Immature natural killer cell (primary cell): Measurements from ENCODE around the gene HDAC4. TPM values are rescaled to one million over a fixed set of nuclear protein-coding genes. Genes with fewer than 3 reads are reported as not detected.

Experiments used
- DNase-seq, 3 donors: peaks; one replicate each; pipeline ENCODE4 v3.0.0; 2022; ENCODE audit warnings: mixed read lengths in 1 of 3
- H3K27ac Mint-ChIP-seq, 6 donors: one replicate each; pipeline ENCODE4 v1.8.0; 2020; ENCODE audit warnings: mixed read lengths in 6 of 6, mild to moderate bottlenecking in 5 of 6, inconsistent platforms in 4 of 6, moderate library complexity in 3 of 6
- H3K27me3 Mint-ChIP-seq, 3 donors: one replicate each; pipeline ENCODE4 v1.8.0; 2020 to 2021; ENCODE audit warnings: low read depth in 3 of 3, mild to moderate bottlenecking in 3 of 3, mixed read lengths in 3 of 3, moderate library complexity in 3 of 3, inconsistent platforms in 1 of 3
- H3K36me3 Mint-ChIP-seq, 3 donors: one replicate each; pipeline ENCODE4 v1.8.0; 2020; ENCODE audit warnings: mixed read lengths in 3 of 3, inconsistent platforms in 2 of 3, mild to moderate bottlenecking in 2 of 3
- H3K4me1 Mint-ChIP-seq, 2 donors: one replicate each; pipeline ENCODE4 v1.8.0; 2020; ENCODE audit warnings: inconsistent platforms in 2 of 2, mild to moderate bottlenecking in 2 of 2, mixed read lengths in 2 of 2, moderate library complexity in 1 of 2
- H3K4me3 Mint-ChIP-seq, 5 donors: one replicate each; pipeline ENCODE4 v1.8.0; 2020; ENCODE audit warnings: mild to moderate bottlenecking in 5 of 5, mixed read lengths in 5 of 5, inconsistent platforms in 3 of 5, moderate library complexity in 3 of 5
- H3K9me3 Mint-ChIP-seq, 6 donors: one replicate each; pipeline ENCODE4 v1.8.0; 2020; ENCODE audit warnings: mild to moderate bottlenecking in 6 of 6, mixed read lengths in 6 of 6, inconsistent platforms in 4 of 6, moderate library complexity in 3 of 6
- polyA plus RNA-seq, 3 donors: library from polyadenylated mRNA; unstranded; fragments of 300-500 nt; fragmentation: Illumina TruSeq; gene quantifications; one replicate each; pipeline ENCODE4 v1.2.3, GENCODE V29; 2021

Gene HDAC4
- polyA plus RNA-seq, 3 donors from 2014 or later: 1.9 to 8.1 (median 5.1) TPM

- peaks cover 7 to 21% (median 17%) of the 10 kb centered on the region in 3 donors for H3K27me3 Mint-ChIP-seq
- H3K36me3 Mint-ChIP-seq: peaks cover 0 to 9% (median 0%) of the 10 kb centered on the region in 3 donors
- H3K27ac Mint-ChIP-seq: peak overlapping the region; percentile 95 to 100 (median 99)
- H3K4me3 Mint-ChIP-seq: peak overlapping the region; percentile 92 to 98 (median 98)
- DNase-seq: no peak
- H3K4me1 Mint-ChIP-seq: peaks cover 91 to 94% of the 10 kb centered on the region in 2 donors
- H3K9me3 Mint-ChIP-seq: no peaks in the 10 kb centered on the region
These were observed 135.0 kb downstream of the HDAC4 start for GRCh38 chr2:239265681-239266433.

DNA sequence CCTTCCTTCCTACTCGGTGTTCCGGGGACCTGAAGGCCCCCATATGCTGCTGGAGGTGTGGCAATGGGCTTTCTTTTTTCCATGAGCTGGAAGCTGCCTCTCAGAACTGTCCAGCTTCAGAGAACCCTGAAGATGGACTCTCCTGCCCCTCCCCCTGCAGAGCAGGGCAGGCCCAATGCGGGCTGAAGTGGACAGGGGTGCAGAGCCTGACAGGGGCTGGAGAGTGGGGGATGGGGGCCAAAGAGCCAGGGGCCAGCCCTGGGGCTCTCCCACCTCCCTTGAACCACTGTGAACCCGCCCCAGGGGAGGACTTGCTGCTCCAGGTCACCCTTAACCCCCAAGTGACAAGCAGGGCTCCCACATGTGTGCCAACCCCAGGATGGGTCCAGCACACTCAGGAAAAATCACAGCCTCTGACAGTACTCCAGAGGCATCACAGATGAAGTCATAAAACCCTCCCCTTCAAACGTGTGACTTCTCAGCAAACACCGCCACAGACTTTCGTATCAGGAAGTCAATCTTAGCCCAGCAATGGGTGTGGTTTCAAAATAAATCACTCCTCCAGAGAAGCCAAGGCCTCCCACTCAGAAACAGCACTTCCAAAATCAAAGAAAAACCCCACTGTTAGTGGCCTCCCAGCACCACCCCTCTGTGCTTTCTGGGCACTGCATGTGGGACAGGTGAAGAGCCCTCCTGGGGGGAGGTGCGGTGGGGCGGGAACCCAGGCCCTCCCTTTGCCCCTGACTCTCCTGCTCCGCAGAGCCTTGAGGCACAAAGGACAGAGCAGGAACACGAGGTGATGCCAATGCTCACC is 135.8 kb downstream of the HDAC4 start:
- peaks cover 5 to 21% (median 17%) of the 10 kb centered on the region in 3 donors for H3K27me3 Mint-ChIP-seq
- H3K27ac Mint-ChIP-seq: peak overlapping the region; percentile 90 to 99 (median 95)
- peak; percentile 77 to 80 (median 78) for DNase-seq
- peaks cover 94 to 95% of the 10 kb centered on the region in 2 donors for H3K4me1 Mint-ChIP-seq
- peak overlapping the region; percentile 85 to 98 (median 92) for H3K4me3 Mint-ChIP-seq
- H3K9me3 Mint-ChIP-seq: no peaks in the 10 kb centered on the region
- peaks cover 0 to 4% (median 0%) of the 10 kb centered on the region in 3 donors for H3K36me3 Mint-ChIP-seq

DNA sequence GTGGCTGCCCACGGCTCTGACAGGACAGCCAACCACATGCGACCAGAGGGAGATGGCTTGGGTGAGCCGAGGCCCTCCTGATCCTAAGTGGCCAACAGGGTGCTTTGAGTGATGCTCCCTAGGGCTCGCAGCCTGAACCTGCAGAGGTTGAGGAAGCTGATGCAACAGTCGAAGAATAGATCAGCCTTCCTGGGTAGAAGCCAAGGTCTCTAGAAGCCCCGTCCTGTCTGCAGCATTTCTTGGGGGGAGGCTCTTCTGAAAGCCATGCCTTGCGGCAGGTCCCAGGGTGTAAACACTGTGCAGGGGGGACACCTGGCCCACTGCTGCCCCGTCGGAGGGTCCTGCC is 136.4 kb downstream of the HDAC4 start:
- peaks cover 5 to 23% (median 17%) of the 10 kb centered on the region in 3 donors for H3K27me3 Mint-ChIP-seq
- no peaks in the 10 kb centered on the region for H3K9me3 Mint-ChIP-seq
- H3K4me1 Mint-ChIP-seq: peaks cover 94 to 95% of the 10 kb centered on the region in 2 donors
- no peak for DNase-seq
- H3K36me3 Mint-ChIP-seq: peaks cover 0 to 4% (median 3%) of the 10 kb centered on the region in 3 donors
- H3K27ac Mint-ChIP-seq: peak overlapping the region; percentile 62 to 97 (median 90)
- peak overlapping the region; percentile 6 to 98 (median 48) for H3K4me3 Mint-ChIP-seq

GRCh38 chr2:239263669-239264491 is 136.9 kb downstream of the HDAC4 start:
- Mint-ChIP-seq H3K9me3 (no peaks in the 10 kb centered on the region), H3K27ac (peak overlapping the region; percentile 17 to 91 (median 82)), H3K36me3 (peaks cover 0 to 4% (median 3%) of the 10 kb centered on the region in 3 donors), H3K4me3 (peak overlapping the region; percentile 28 to 63 (median 57)), H3K4me1 (peaks cover 94 to 95% of the 10 kb centered on the region in 2 donors), H3K27me3 (peaks cover 5 to 23% (median 14%) of the 10 kb centered on the region in 3 donors)
- no peak for DNase-seq

- DNase-seq: no peak
- Mint-ChIP-seq H3K4me3 (peak overlapping the region; percentile 28 to 63 (median 44)), H3K27ac (peak overlapping the region in 4 of 6 donors; percentile 23 to 60 (median 40)), H3K36me3 (peaks cover 0 to 4% (median 3%) of the 10 kb centered on the region in 3 donors), H3K27me3 (peaks cover 5 to 21% (median 11%) of the 10 kb centered on the region in 3 donors), H3K9me3 (peaks cover 0 to under 1% (median 0%) of the 10 kb centered on the region in 6 donors), H3K4me1 (peaks cover 94 to 95% of the 10 kb centered on the region in 2 donors)
These were observed 137.6 kb downstream of the HDAC4 start for GRCh38 chr2:239263231-239263630.

- peaks cover 0 to 8% (median 3%) of the 10 kb centered on the region in 3 donors for H3K36me3 Mint-ChIP-seq
- peaks cover 0 to 2% (median 0%) of the 10 kb centered on the region in 6 donors for H3K9me3 Mint-ChIP-seq
- H3K27ac Mint-ChIP-seq: no peak overlapping the region
- peak overlapping the region in 1 of 5 donors; percentile 47 for H3K4me3 Mint-ChIP-seq
- H3K27me3 Mint-ChIP-seq: peaks cover 5 to 16% (median 7%) of the 10 kb centered on the region in 3 donors
- no peak for DNase-seq
- peaks cover 94 to 95% of the 10 kb centered on the region in 2 donors for H3K4me1 Mint-ChIP-seq
These were observed 138.2 kb downstream of the HDAC4 start for GRCh38 chr2:239262484-239263230.

DNA sequence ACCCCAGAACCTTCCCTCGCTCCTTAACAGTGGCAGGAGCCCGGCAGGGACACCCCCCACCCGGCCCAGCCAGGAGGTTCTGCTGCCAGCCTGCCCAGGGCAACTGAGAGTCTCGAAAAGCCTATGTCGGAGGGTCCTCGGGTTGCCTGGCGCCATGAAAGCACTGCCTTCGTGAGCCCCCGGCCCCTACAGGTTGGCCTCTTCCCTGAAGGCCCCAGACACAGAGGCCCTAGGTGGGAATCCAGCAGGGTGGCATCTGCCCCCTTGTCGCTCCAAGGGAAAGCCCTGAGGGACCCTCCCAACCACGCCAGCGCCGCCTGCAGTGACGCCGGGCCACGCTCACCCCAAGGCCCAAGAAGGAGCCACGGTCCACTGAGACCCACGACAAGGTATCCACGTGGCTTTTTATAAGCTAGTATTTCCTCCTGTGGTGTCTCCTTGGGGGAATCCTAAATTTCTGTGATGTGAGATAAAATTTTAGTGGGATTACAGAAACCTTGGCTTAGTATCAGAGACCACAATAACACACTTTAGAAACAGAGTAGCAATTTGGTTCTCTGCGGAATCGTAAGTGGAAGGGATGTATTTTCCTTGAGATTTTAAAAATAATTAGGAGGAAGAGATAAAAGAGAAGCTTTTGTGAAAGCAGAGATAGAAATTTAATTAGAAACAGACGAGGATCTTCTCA is 138.9 kb downstream of the HDAC4 start:
- Mint-ChIP-seq H3K9me3 (peaks cover 0 to 3% (median 0%) of the 10 kb centered on the region in 6 donors), H3K36me3 (peaks cover 0 to 11% (median 10%) of the 10 kb centered on the region in 3 donors), H3K4me3 (peak overlapping the region in 2 of 5 donors; percentile 40 to 47), H3K27ac (peak overlapping the region in 1 of 6 donors; percentile 74), H3K27me3 (peaks cover 0 to 10% (median 2%) of the 10 kb centered on the region in 3 donors), H3K4me1 (peaks cover 94 to 95% of the 10 kb centered on the region in 2 donors)
- no peak for DNase-seq

GRCh38 chr2:239261356-239261755 is 139.5 kb downstream of the HDAC4 start:
- Mint-ChIP-seq H3K27ac (peak overlapping the region in 1 of 6 donors; percentile 94), H3K36me3 (peaks cover 0 to 11% (median 10%) of the 10 kb centered on the region in 3 donors), H3K4me1 (peaks cover 91 to 95% of the 10 kb centered on the region in 2 donors), H3K27me3 (peaks cover 0 to 8% (median 2%) of the 10 kb centered on the region in 3 donors), H3K9me3 (peaks cover 0 to 3% (median 0%) of the 10 kb centered on the region in 6 donors), H3K4me3 (no peak overlapping the region)
- no peak for DNase-seq

DNA sequence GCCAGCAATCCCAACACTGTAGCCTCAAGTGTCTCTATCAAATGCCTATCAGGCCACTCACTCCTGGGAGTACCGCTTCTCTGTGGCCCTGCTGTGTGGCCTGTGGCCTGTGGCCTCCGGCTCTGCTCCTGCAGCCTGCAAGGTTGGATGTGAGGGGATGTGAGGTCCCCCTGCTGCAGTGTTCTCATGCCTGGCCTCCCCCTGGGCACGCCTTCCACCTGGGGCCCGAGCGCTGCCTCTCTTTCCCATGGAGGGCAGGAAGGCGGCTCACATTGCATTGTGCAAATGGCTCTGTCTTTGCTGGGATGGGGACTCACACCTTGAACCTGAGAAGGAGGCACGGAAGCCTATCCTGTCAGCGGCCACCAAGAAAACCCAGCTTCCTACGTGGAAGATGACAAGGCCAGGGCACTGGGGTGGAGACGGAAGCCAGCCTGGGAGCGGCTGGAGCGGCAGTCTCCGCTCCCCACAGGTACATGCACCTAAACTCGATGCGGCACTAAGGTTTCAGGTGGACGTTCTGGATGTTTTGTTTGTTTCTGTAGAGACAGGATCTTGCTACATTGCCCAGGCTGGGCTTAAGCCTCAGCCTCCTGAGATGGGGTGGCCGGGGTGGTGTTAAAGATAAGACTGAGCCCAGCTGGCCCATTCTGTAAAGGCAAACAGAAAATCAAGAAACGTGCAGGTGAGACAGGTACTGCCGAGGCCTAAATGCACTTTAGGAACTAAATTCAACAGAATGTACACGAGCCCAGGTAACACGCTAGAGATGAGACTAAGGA is 140.1 kb downstream of the HDAC4 start:
- Mint-ChIP-seq H3K4me3 (peak overlapping the region; percentile 55 to 89 (median 84)), H3K27me3 (peaks cover 0 to 6% (median 2%) of the 10 kb centered on the region in 3 donors), H3K36me3 (peaks cover 0 to 11% (median 10%) of the 10 kb centered on the region in 3 donors), H3K27ac (peak overlapping the region; percentile 75 to 98 (median 93)), H3K4me1 (peaks cover 89 to 91% of the 10 kb centered on the region in 2 donors), H3K9me3 (peaks cover 0 to 3% (median 0%) of the 10 kb centered on the region in 6 donors)
- no peak for DNase-seq

DNA sequence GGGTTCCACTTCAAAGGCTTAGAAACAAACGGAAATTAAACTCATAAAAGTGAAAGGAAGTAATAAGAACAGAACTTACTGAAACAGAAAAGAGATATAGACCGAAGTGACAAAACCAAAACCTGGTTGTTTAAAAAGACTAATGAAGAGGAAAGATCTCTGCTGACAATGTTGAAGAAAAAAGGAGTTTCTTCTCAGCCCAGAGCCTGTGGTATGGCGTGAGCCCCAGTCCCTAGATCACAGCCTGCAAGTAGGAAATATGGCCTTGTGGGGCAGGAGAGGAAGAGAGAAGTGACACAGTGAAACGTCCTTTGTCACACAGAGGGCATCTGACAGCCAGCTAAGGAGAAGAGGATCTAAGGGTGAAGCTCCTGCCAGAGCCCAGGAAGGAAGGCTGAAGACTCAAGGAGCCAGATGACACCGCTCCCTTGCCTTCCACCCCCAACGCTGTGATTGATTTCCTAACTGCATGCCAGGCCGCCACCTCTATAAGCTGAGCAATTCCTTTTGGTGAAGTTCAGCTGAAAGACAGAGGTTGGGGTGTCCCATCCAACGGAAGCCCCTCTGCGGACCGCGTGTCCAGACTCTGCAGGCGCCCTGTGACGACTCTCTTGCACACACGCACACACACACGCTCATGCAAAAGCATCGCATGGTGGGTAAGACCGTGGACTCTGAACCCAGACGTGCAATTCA is 141.1 kb downstream of the HDAC4 start:
- H3K36me3 Mint-ChIP-seq: peaks cover 0 to 10% (median 7%) of the 10 kb centered on the region in 3 donors
- H3K4me3 Mint-ChIP-seq: peak overlapping the region; percentile 76 to 89 (median 85)
- peak overlapping the region; percentile 75 to 98 (median 93) for H3K27ac Mint-ChIP-seq
- H3K27me3 Mint-ChIP-seq: peaks cover 0 to 4% (median 0%) of the 10 kb centered on the region in 3 donors
- H3K9me3 Mint-ChIP-seq: peaks cover 0 to 3% (median 0%) of the 10 kb centered on the region in 6 donors
- peak in 2 of 3 donors; percentile 46 to 48 for DNase-seq
- peaks cover 81 to 85% of the 10 kb centered on the region in 2 donors for H3K4me1 Mint-ChIP-seq

GRCh38 chr2:239259173-239259572 is 141.6 kb downstream of the HDAC4 start:
- Mint-ChIP-seq H3K4me1 (peaks cover 80 to 83% of the 10 kb centered on the region in 2 donors), H3K36me3 (peaks cover 0 to 10% (median 7%) of the 10 kb centered on the region in 3 donors), H3K9me3 (peaks cover 0 to 3% (median 0%) of the 10 kb centered on the region in 6 donors), H3K27me3 (peaks cover 0 to 4% (median 0%) of the 10 kb centered on the region in 3 donors), H3K4me3 (peak overlapping the region; percentile 76 to 89 (median 85)), H3K27ac (peak overlapping the region; percentile 75 to 98 (median 93))
- DNase-seq: no peak
